GM18498 (cell line): ENCODE measurements around the gene GALNT9.
"Not testable (repeated sequence)": the region's sequence is repeated elsewhere in the genome, so short reads cannot be mapped to it uniquely, and the experiment has no call there.

Source experiments
- ATAC-seq: cut with Tn5 transposase; IDR thresholded peaks from one replicate; pipeline ENCODE4 v1.9.1; 2021; ENCODE audit warnings: mild to moderate bottlenecking, moderate library complexity; ENCODE audit not compliant: unreplicated experiment

The GALNT9 gene

GRCh38 chr12:132295561-132295960, 33.8 kb downstream of the GALNT9 start:
- ATAC-seq: not testable (repeated sequence)

GRCh38 chr12:132295101-132295526, 34.3 kb downstream of the GALNT9 start:
- no peak for ATAC-seq

GRCh38 chr12:132294121-132295034, 35.0 kb downstream of the GALNT9 start:
- ATAC-seq: no peak

GRCh38 chr12:132292328-132293319, 36.8 kb downstream of the GALNT9 start:
- no peak for ATAC-seq

GRCh38 chr12:132291402-132292175, 37.8 kb downstream of the GALNT9 start:
- ATAC-seq: no peak

GRCh38 chr12:132290203-132290540, 39.2 kb downstream of the GALNT9 start:
- no peak for ATAC-seq

- no peak for ATAC-seq
These were observed 39.8 kb downstream of the GALNT9 start for GRCh38 chr12:132289356-132290202.

GRCh38 chr12:132288516-132289215, 40.7 kb downstream of the GALNT9 start:
- ATAC-seq: no peak

- ATAC-seq: no peak
These were observed 41.8 kb downstream of the GALNT9 start for GRCh38 chr12:132287391-132288238.

- no peak for ATAC-seq
These were observed 42.5 kb downstream of the GALNT9 start for GRCh38 chr12:132286912-132287311.

GRCh38 chr12:132285991-132286681, 43.3 kb downstream of the GALNT9 start:
- no peak for ATAC-seq

GRCh38 chr12:132284827-132285741, 44.3 kb downstream of the GALNT9 start:
- ATAC-seq: no peak

GRCh38 chr12:132284071-132284826, 45.1 kb downstream of the GALNT9 start:
- no peak for ATAC-seq

- ATAC-seq: no peak
These were observed 46.2 kb downstream of the GALNT9 start for GRCh38 chr12:132282950-132283771.
